Keratinocyte (primary cell): Measurements from ENCODE around the gene ROCK1. TPM values are rescaled to one million over a fixed set of nuclear protein-coding genes. Genes with fewer than 3 reads are reported as not detected.

ENCODE experiments used
- DNase-seq: peaks from one replicate; pipeline ENCODE4 v3.0.0-alpha.2; 2011; ENCODE audit warnings: low read depth, missing footprints, low spot score
- FAIRE-seq: peaks from 2 replicates; lab custom pipeline; 2011; peaks lifted over from hg19 to GRCh38; lab: Jason Lieb, UNC
- H2AFZ ChIP-seq: 2 replicates; pipeline ENCODE4 v1.6.0; 2012; ENCODE audit warnings: low read length, control low read depth, inconsistent platforms; ENCODE audit not compliant: control insufficient read depth
- H3K27ac ChIP-seq: 2 replicates; pipeline ENCODE4 v1.5.1; 2011; ENCODE audit warnings: low read length; ENCODE audit not compliant: control insufficient read depth, insufficient read depth
- H3K27me3 ChIP-seq: 3 replicates; pipeline ENCODE4 v1.6.0; 2011; ENCODE audit warnings: low read length; ENCODE audit not compliant: control insufficient read depth, insufficient read depth; ENCODE audit errors: extremely low read depth
- H3K36me3 ChIP-seq, 2 experiments: 2 replicates in 1 of 2; 3 replicates in 1 of 2; pipeline ENCODE4 v1.5.1; 2011; ENCODE audit warnings: low read length in 2 of 2, mild to moderate bottlenecking in 1 of 2; ENCODE audit not compliant: control insufficient read depth in 2 of 2, insufficient read depth in 2 of 2; ENCODE audit errors: extremely low read depth in 1 of 2
- H3K4me1 ChIP-seq: 3 replicates; pipeline ENCODE4 v1.5.1; 2011; ENCODE audit warnings: low read length; ENCODE audit not compliant: control insufficient read depth, insufficient read depth; ENCODE audit errors: extremely low read depth
- H3K4me2 ChIP-seq: 3 replicates; pipeline ENCODE4 v1.6.0; 2011; ENCODE audit warnings: low read depth, low read length; ENCODE audit not compliant: control insufficient read depth, insufficient read depth; ENCODE audit errors: extremely low read depth
- H3K4me3 ChIP-seq, 3 experiments: fragments of 200-600 bp in 1 of 3; sonication (generic) in 1 of 3; 2 replicates in 2 of 3; 3 replicates in 1 of 3; pipeline ENCODE4 v1.5.1; 2011 to 2016; ENCODE audit warnings: low read length in 3 of 3, mild to moderate bottlenecking in 3 of 3, control low read depth in 2 of 3, inconsistent platforms in 1 of 3, low read depth in 1 of 3, mixed read lengths in 1 of 3, mixed run types in 1 of 3, moderate library complexity in 1 of 3; ENCODE audit not compliant: control insufficient read depth in 2 of 3, insufficient read depth in 2 of 3; ENCODE audit errors: extremely low read depth in 1 of 3
- H3K79me2 ChIP-seq: 2 replicates; pipeline ENCODE4 v1.6.0; 2012; ENCODE audit warnings: low read length; ENCODE audit not compliant: control insufficient read depth, insufficient read depth
- H3K9ac ChIP-seq: 3 replicates; pipeline ENCODE4 v1.6.0; 2011; ENCODE audit warnings: low read length; ENCODE audit not compliant: control insufficient read depth, insufficient read depth; ENCODE audit errors: extremely low read depth
- H3K9me1 ChIP-seq: 3 replicates; pipeline ENCODE4 v1.6.0; 2011; ENCODE audit warnings: low read length; ENCODE audit not compliant: control insufficient read depth, insufficient read depth; ENCODE audit errors: extremely low read depth
- H3K9me3 ChIP-seq: 2 replicates; pipeline ENCODE4 v1.5.1; 2012; ENCODE audit warnings: low read depth, low read length; ENCODE audit not compliant: control insufficient read depth
- H4K20me1 ChIP-seq: 3 replicates; pipeline ENCODE4 v1.6.0; 2011; ENCODE audit warnings: low read length; ENCODE audit not compliant: control insufficient read depth, insufficient read depth; ENCODE audit errors: extremely low read depth
- CTCF ChIP-seq, 3 experiments: IDR thresholded peaks in 1 of 3; conservative IDR thresholded peaks in 1 of 3; optimal IDR thresholded peaks in 1 of 3; 2 replicates in 2 of 3; 3 replicates in 1 of 3; pipeline versions ENCODE3 to v1.5.1; 2011; ENCODE audit warnings: low read length in 3 of 3, mild to moderate bottlenecking in 3 of 3, moderate library complexity in 2 of 3, control low read depth in 1 of 3, inconsistent platforms in 1 of 3; ENCODE audit not compliant: insufficient read depth in 2 of 3; ENCODE audit errors: extremely low read depth in 1 of 3
- EZH2 ChIP-seq: IDR thresholded peaks from one replicate; pipeline ENCODE4 v1.6.1; 2012; ENCODE audit warnings: inconsistent platforms, mild to moderate bottlenecking, low read length, moderate library complexity
- dilution Hi-C: fragments of 300-500 bp; cut with MboI; formaldehyde crosslinking; loops from one replicate; pipeline ENCODE4 v1.7.0; 2020; ENCODE audit warnings: low sequenced_read_pairs; ENCODE audit not compliant: extremely low pct_ligation_motif_present
- polyA plus RNA-seq, 5 experiments: library from polyadenylated mRNA; depleted of rRNA in 3 of 5; stranded (reverse) in 3 of 5; stranded (forward) in 1 of 5; unstranded in 1 of 5; fragments of >200 nt; gene quantifications; 1 replicate in 1 of 5; 2 replicates in 3 of 5; 3 replicates in 1 of 5; pipeline versions ENCODE4 v1.2.1 to v1.2.3, GENCODE V29; 2011 to 2012; ENCODE audit warnings: missing spikeins in 2 of 5, low read depth in 1 of 5, low replicate concordance in 1 of 5

Gene ROCK1
- polyA plus RNA-seq, 1 donor (not counting 4 experiments of a cell fraction or from before 2014, with no cell fraction given), result 25.9 TPM

GRCh38 chr18:21012308-21012707 lies 99.3 kb downstream of the ROCK1 start:
- Histone ChIP-seq H3K36me3 (peaks cover 4 to 6% of the 10 kb centered on the region in 2 experiments), H3K4me3 (no peak overlapping the region), H3K4me1 (no peaks in the 10 kb centered on the region), H3K9me1 (no peaks in the 10 kb centered on the region), H3K27me3 (no peaks in the 10 kb centered on the region), H3K4me2 (no peak overlapping the region), H3K79me2 (no peaks in the 10 kb centered on the region), H3K9ac (no peak overlapping the region), H2AFZ (no peak overlapping the region), H3K9me3 (no peaks in the 10 kb centered on the region), H4K20me1 (no peaks in the 10 kb centered on the region), H3K27ac (no peak overlapping the region)
- DNase-seq (no peak), FAIRE-seq (no peak)
- dilution Hi-C loops, result no loop called here
- TF ChIP-seq CTCF (optimal IDR thresholded peaks at IDR 0.05 in 1 of 3, IDR thresholded peaks at IDR 0.05 in 1 of 3, conservative IDR thresholded peaks at IDR 0.05 in 1 of 3; ENCODE audit: extremely low read depth in 1 of 3, insufficient read depth in 2 of 3, low read length in 3 of 3) (no peak), EZH2 (no peak)

DNA sequence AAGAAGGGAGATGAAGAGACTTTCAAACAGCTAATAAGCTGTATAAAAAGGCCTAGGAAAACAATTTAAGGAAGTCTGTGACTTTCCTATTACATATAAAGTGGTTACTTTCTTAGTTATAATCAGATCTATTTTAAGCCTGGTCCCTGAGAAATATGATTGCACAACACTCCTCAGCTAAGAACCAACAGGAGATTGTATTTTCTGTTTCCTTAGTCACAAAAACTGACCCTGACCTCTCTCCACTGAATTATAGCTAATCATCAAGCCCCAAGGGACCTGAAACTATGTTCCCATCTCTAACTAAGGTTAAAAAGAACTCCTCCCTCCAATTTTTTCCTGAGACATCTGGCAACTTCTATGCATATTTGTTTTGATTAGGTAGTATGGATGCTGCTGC lies 106.9 kb downstream of the ROCK1 start:
- H3K4me3 ChIP-seq, result no peak overlapping the region
- no peaks in the 10 kb centered on the region for H4K20me1 ChIP-seq
- H3K4me2 ChIP-seq, result no peak overlapping the region
- H3K27me3 ChIP-seq, result no peaks in the 10 kb centered on the region
- H2AFZ ChIP-seq, result no peak overlapping the region
- no peak for TF ChIP-seq CTCF (optimal IDR thresholded peaks at IDR 0.05 in 1 of 3, IDR thresholded peaks at IDR 0.05 in 1 of 3, conservative IDR thresholded peaks at IDR 0.05 in 1 of 3; ENCODE audit: extremely low read depth in 1 of 3, insufficient read depth in 2 of 3, low read length in 3 of 3)
- no peak for TF ChIP-seq EZH2
- FAIRE-seq, result no peak
- H3K9ac ChIP-seq, result no peak overlapping the region
- peaks cover 3 to 6% of the 10 kb centered on the region in 2 experiments for H3K36me3 ChIP-seq
- H3K4me1 ChIP-seq, result peaks cover 5% of the 10 kb centered on the region
- no peak overlapping the region for H3K27ac ChIP-seq
- no peaks in the 10 kb centered on the region for H3K9me1 ChIP-seq
- dilution Hi-C loops, result no loop called here
- H3K9me3 ChIP-seq, result no peaks in the 10 kb centered on the region
- peaks cover under 1% of the 10 kb centered on the region for H3K79me2 ChIP-seq
- DNase-seq, result no peak
